K562 (cell line): ENCODE data around the gene FOXP3. TPM values are rescaled to one million over a fixed set of nuclear protein-coding genes. Genes with fewer than 3 reads are reported as not detected.

Experiments used
- ATAC-seq: fragments of 200-7000 bp; cut with Tn5 transposase; 3 replicates; pipeline ENCODE4 v1.9.1; 2020; ENCODE audit warnings: moderate library complexity
- BruUV-seq: library from RNA; stranded (reverse); fragments of 400-500 nt; replicated peaks from 2 replicates; lab custom pipeline; 2021; lab: Mats Ljungman, UMichigan
- CTCF ChIA-PET: fragments of 300-600 bp; formaldehyde crosslinking; extraction: SDS; loops from one replicate; lab custom pipeline; 2021; ENCODE audit warnings: low intra/inter-chr PET ratio; lab: Yijun Ruan, JAX
- POLR2A ChIA-PET: fragments of 300-600, 350-650 bp; sonication (Branson Sonifier 250); formaldehyde crosslinking; extraction: SDS; loops from one replicate; lab custom pipeline; 2021; ENCODE audit warnings: antibody characterized with exemption, inconsistent platforms; lab: Yijun Ruan, JAX
- DNase-seq, 4 experiments: peaks; one replicate each; pipeline versions ENCODE4 v3.0.0 to v3.0.0-alpha.2; 2011 to 2018; ENCODE audit warnings: low spot score in 3 of 4, mixed read lengths in 3 of 4; ENCODE audit errors: extremely low read depth in 1 of 4
- FAIRE-seq: peaks from 2 replicates; lab custom pipeline; 2011; peaks lifted over from hg19 to GRCh38; lab: Jason Lieb, UNC
- H2AFZ ChIP-seq: 2 replicates; pipeline ENCODE4 v1.6.0; 2011; ENCODE audit warnings: low read depth, low read length, control low read depth, inconsistent platforms
- H3K27ac ChIP-seq: fragments of 200-600 bp; 3 replicates; pipeline ENCODE4 v1.8.0; 2011; ENCODE audit warnings: low read depth, mild to moderate bottlenecking, control low read depth, inconsistent platforms, low read length, moderate library complexity, mixed read lengths; ENCODE audit errors: extremely low read depth
- H3K27me3 ChIP-seq, 2 experiments: fragments of 300-600 bp in 1 of 2; 2 replicates in 1 of 2; 3 replicates in 1 of 2; pipeline versions ENCODE4 v1.6.0 to v1.8.0; 2011; ENCODE audit warnings: inconsistent platforms in 2 of 2, low read length in 2 of 2, mild to moderate bottlenecking in 1 of 2, mixed read lengths in 1 of 2, moderate library complexity in 1 of 2; ENCODE audit not compliant: control insufficient read depth in 2 of 2, insufficient read depth in 2 of 2
- H3K36me3 ChIP-seq: fragments of 300-600 bp; 3 replicates; pipeline ENCODE4 v1.8.0; 2011; ENCODE audit warnings: mild to moderate bottlenecking, low read length, inconsistent platforms; ENCODE audit not compliant: control insufficient read depth, insufficient read depth
- H3K4me1 ChIP-seq, 2 experiments: fragments of 200-600 bp in 1 of 2; replicated peaks in 1 of 2; 2 replicates in 1 of 2; 3 replicates in 1 of 2; pipeline versions ENCODE4 v1.5.1 to v1.8.0; 2011; ENCODE audit warnings: inconsistent platforms in 2 of 2, low read length in 2 of 2, mild to moderate bottlenecking in 1 of 2, mixed read lengths in 1 of 2, moderate library complexity in 1 of 2; ENCODE audit not compliant: control insufficient read depth in 2 of 2, insufficient read depth in 2 of 2
- H3K4me2 ChIP-seq: 2 replicates; pipeline ENCODE4 v1.6.1; 2011; ENCODE audit warnings: low read length, control low read depth, inconsistent platforms, mixed read lengths; ENCODE audit not compliant: insufficient read depth
- H3K4me3 ChIP-seq: fragments of 200-600 bp; sonication (generic), shearing (Covaris generic); 2 replicates; pipeline ENCODE4 v1.5.1; 2016; ENCODE audit warnings: control low read depth, inconsistent platforms
- H3K79me2 ChIP-seq: fragments of 200-600 bp; 3 replicates; pipeline ENCODE4 v1.8.0; 2011; ENCODE audit warnings: low read length, inconsistent platforms; ENCODE audit not compliant: control insufficient read depth, insufficient read depth
- H3K9ac ChIP-seq, 2 experiments: 2 replicates each; pipeline versions ENCODE4 v1.6.0 to v1.6.1; 2011; ENCODE audit warnings: low read depth in 2 of 2, low read length in 2 of 2, control low read depth in 1 of 2, inconsistent platforms in 1 of 2, mild to moderate bottlenecking in 1 of 2, mixed read lengths in 1 of 2; ENCODE audit not compliant: insufficient read depth in 1 of 2
- H3K9me1 ChIP-seq: one replicate; pipeline ENCODE4 v1.6.0; 2011; ENCODE audit warnings: inconsistent platforms, mild to moderate bottlenecking, low read length, moderate library complexity; ENCODE audit not compliant: control insufficient read depth, insufficient read depth
- H3K9me3 ChIP-seq: replicated peaks from 2 replicates; pipeline ENCODE4 v1.5.1; 2011; ENCODE audit warnings: low read depth, low read length, inconsistent platforms; ENCODE audit not compliant: control insufficient read depth, insufficient read depth
- H4K20me1 ChIP-seq: replicated peaks from 2 replicates; pipeline ENCODE4 v1.6.1; 2011; ENCODE audit warnings: low read length, inconsistent platforms, mixed read lengths; ENCODE audit not compliant: control insufficient read depth, insufficient read depth
- ATF1 ChIP-seq, 2 experiments: fragments of 450-650 bp in 1 of 2; IDR thresholded peaks; 2 replicates each; pipeline ENCODE4 v1.6.1; 2016; ENCODE audit warnings: missing compliant biosample characterization in 1 of 2, missing genetic modification characterization in 1 of 2
- CCAR2 ChIP-seq: fragments of 200-400 bp; formaldehyde crosslinking; IDR thresholded peaks from 2 replicates; pipeline ENCODE4 v1.6.1; 2017; ENCODE audit warnings: mild to moderate bottlenecking, low read depth, low read length
- GATAD2A ChIP-seq: fragments of 450-650 bp; IDR thresholded peaks from 2 replicates; pipeline ENCODE4 v1.6.1; 2017
- HMG20A ChIP-seq: fragments of 450-650 bp; formaldehyde crosslinking; conservative IDR thresholded peaks from 2 replicates; pipeline ENCODE4 v1.4.0; 2020; ENCODE audit warnings: mild to moderate bottlenecking, mixed read lengths
- HSF4 ChIP-seq: fragments of 250-450 bp; sonication (Bioruptor Pico); IDR thresholded peaks from 2 replicates; pipeline ENCODE4 v2.1.2; 2022; ENCODE audit warnings: mild to moderate bottlenecking, moderate library complexity, borderline replicate concordance
- MECOM ChIP-seq: fragments of 250-450 bp; sonication (Bioruptor Pico); IDR thresholded peaks from 2 replicates; pipeline ENCODE4 v1.8.0; 2022; ENCODE audit warnings: inconsistent platforms
- PTRF ChIP-seq: fragments of 450-650 bp; IDR thresholded peaks from 2 replicates; pipeline ENCODE4 v1.6.1; 2016; ENCODE audit warnings: mild to moderate bottlenecking, missing genetic modification characterization, missing compliant biosample characterization
- RBM17 ChIP-seq: fragments of 200-400 bp; formaldehyde crosslinking; IDR thresholded peaks from 2 replicates; pipeline ENCODE4 v1.6.1; 2017; ENCODE audit warnings: low read depth, mild to moderate bottlenecking, low read length, borderline replicate concordance
- RBM39 ChIP-seq: fragments of 200-400 bp; formaldehyde crosslinking; optimal IDR thresholded peaks from 2 replicates; pipeline ENCODE3; 2018; ENCODE audit warnings: low read depth, low read length
- RCOR1 ChIP-seq, 2 experiments: IDR thresholded peaks; 2 replicates each; pipeline ENCODE4 v1.6.1; 2012; ENCODE audit warnings: low read depth in 2 of 2, low read length in 2 of 2, borderline replicate concordance in 1 of 2, improper control_type of control experiment in 1 of 2
- TEAD1 ChIP-seq, 2 experiments: fragments of 450-650 bp in 1 of 2; sonication (generic) in 1 of 2; formaldehyde crosslinking; IDR thresholded peaks; 2 replicates each; pipeline versions ENCODE4 v1.4.0 to v1.8.0; 2020 to 2022; ENCODE audit warnings: mild to moderate bottlenecking in 2 of 2, missing genetic modification reagents in 1 of 2
- ZC3H4 ChIP-seq: sonication (generic); formaldehyde crosslinking; IDR thresholded peaks from 2 replicates; pipeline ENCODE4 v1.9.0; 2021; ENCODE audit warnings: missing genetic modification reagents, borderline replicate concordance
- ZFP91 ChIP-seq: sonication (generic); formaldehyde crosslinking; IDR thresholded peaks from 2 replicates; pipeline ENCODE4 v1.8.0; 2022; ENCODE audit warnings: mild to moderate bottlenecking, missing genetic modification reagents
- ZNF507 ChIP-seq: conservative IDR thresholded peaks from 2 replicates; pipeline ENCODE4 v1.6.1; 2017; ENCODE audit warnings: missing genetic modification characterization, missing compliant biosample characterization
- WGBS: fragments of 100-300 bp; shearing (Covaris generic); methylation state at CpG from one replicate; pipeline ENCODE4 v1.1.6; 2016; ENCODE audit warnings: low coverage, mixed read lengths; ENCODE audit not compliant: insufficient coverage; ENCODE audit errors: missing lambda C conversion rate; 5-methylcytosine and 5-hydroxymethylcytosine counted together
- in situ Hi-C: fragments of 300-500 bp; cut with MboI; formaldehyde crosslinking; loops from 4 replicates; pipeline ENCODE4 v1.15.0; 2018; ENCODE audit warnings: inconsistent platforms, mixed read lengths
- intact Hi-C: fragments of 100-400 bp; cut with micrococcal nuclease; formaldehyde crosslinking; loops from 2 replicates; pipeline ENCODE4 v1.14.2; 2022
- polyA plus RNA-seq, 8 experiments: library from polyadenylated mRNA; depleted of rRNA in 4 of 8; stranded (reverse) in 5 of 8; unstranded in 3 of 8; fragments of >200 nt; fragmentation: Nextera tagmentation in 2 of 8; fragmentation: Illumina TruSeq in 1 of 8; extraction: Ambion mirVana in 2 of 8; extraction: Trizol in 1 of 8; gene quantifications; 2 replicates each; pipeline versions ENCODE4 v1.2.1 to v1.2.3, GENCODE V29; 2011 to 2014; ENCODE audit warnings: inconsistent platforms in 1 of 8, missing spikeins in 1 of 8
- total RNA-seq, 7 experiments: library from RNA; depleted of rRNA in 6 of 7; stranded (reverse); fragments of >200 nt in 6 of 7; fragmentation: Illumina TruSeq in 2 of 7; extraction: Trizol in 2 of 7; gene quantifications; 2 replicates each; pipeline versions ENCODE4 v1.2.1 to v1.2.3, GENCODE V29; 2011 to 2021; ENCODE audit warnings: low replicate concordance in 1 of 7

FOXP3 gene
- total and polyA plus RNA-seq, 9 of the 15 experiments (the other 6 are each of a cell fraction or from before 2014, with no cell fraction given) = 0.04 to 0.24 (median 0.07) TPM; not detected in 4

GRCh38 chrX:49263631-49264030 is 879 bp downstream of the FOXP3 start:
- intact Hi-C loops = no loop called here
- no peaks in the 10 kb centered on the region for H3K79me2 ChIP-seq
- H3K9ac ChIP-seq = no peak overlapping the region
- H3K4me2 ChIP-seq = no peak overlapping the region
- BruUV-seq = no TSS peak
- no peak for FAIRE-seq
- no peaks in the 10 kb centered on the region for H3K9me1 ChIP-seq
- no peak overlapping the region for H3K27ac ChIP-seq
- TF ChIP-seq ZNF507 (tag) (no peak), ZC3H4 (CRISPR knock-in tag) (no peak), ZFP91 (CRISPR knock-in tag) (no peak), GATAD2A (no peak), MECOM (CRISPR knock-in tag) (no peak), RBM17 (no peak), PTRF (tag) (no peak), RCOR1 (IDR thresholded peaks at IDR 0.05; ENCODE audit: borderline replicate concordance in 1 of 2, low read depth in 2 of 2, low read length in 2 of 2) (no peak), RBM39 (no peak), HSF4 (CRISPR knock-in tag) (no peak), TEAD1 (CRISPR knock-in tag; IDR thresholded peaks at IDR 0.05) (no peak), ATF1 (CRISPR knock-in tag; IDR thresholded peaks at IDR 0.05) (no peak), ATF1 (tag; IDR thresholded peaks at IDR 0.05) (no peak), CCAR2 (no peak), HMG20A (CRISPR knock-in tag) (no peak)
- H2AFZ ChIP-seq = 0 out of 2 replicates have a peak overlapping the region, but pooled peaks have one; percentile 7
- ChIA-PET CTCF (no interaction called here), POLR2A (interaction anchor here (0.9 to 1.0 kb wide), 2 partner anchors 10 to 14 kb away, joined by 3 read pairs; no protein-coding TSS in a partner anchor)
- no peaks in the 10 kb centered on the region for H3K9me3 ChIP-seq
- H3K27me3 ChIP-seq = no peaks in the 10 kb centered on the region
- in situ Hi-C loops = no loop called here
- no peaks in the 10 kb centered on the region for H3K36me3 ChIP-seq
- DNase-seq = no peak
- no peaks in the 10 kb centered on the region for H4K20me1 ChIP-seq
- no peak for ATAC-seq
- 27% methylated on average over 5 of the region's 10 CpGs for WGBS
- peaks cover 0 to 5% of the 10 kb centered on the region in 2 experiments; a peak in 1 of 5 replicates for H3K4me1 ChIP-seq
- no peak overlapping the region for H3K4me3 ChIP-seq
